ENCODE results near the gene UBTD2. TPM values are rescaled to one million over a fixed set of nuclear protein-coding genes. Genes with fewer than 3 reads are reported as not detected.

The UBTD2 gene
- total RNA-seq, 2 donors from 2014 or later: 6.6 to 12.4 TPM

DNA sequence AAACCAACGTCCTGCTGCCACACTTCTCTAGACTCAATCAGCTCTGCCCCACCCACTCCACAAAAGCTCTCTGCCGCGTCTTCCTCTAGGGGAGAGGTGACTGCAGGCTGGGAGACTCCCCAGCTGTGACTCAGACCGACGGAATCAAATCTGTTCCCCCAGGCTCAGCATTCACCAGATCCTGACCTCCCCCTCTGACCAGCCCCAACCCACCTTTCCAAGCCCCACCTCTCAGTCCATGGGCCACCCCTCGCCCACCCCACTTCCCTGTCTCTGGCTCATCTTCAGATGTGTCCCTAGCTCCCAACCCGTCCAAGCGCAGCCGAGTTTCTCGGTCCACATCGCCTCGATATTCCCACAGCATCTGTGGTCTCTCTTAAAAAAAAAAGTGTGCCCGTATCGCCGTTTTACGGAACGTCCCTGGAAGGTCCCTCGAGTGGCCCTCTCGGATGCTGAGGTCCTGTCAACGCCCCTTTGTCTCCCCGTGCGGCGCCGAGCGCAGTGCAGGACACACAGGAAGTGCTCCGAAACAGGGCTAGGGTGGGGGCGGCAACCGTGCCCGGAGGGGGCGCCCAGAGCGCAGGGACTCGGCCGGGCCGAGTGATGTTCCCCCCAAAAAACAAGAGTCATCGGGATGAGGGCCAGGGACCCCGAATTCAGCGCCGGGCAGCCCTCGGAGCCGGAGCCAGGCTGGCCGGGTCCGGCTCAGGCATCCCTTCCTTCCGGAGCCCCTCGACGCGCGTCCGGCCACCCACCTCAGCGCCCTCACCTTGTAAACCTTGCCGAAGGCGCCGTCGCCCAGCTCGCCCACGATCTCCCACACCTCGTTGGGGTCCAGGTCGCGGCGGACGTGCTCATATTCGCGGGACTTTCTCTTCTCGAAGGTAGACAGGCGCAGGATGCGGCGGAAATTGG, 96.2 kb downstream of the UBTD2 start:
- Histone ChIP-seq H3K9me3 (no peaks in the 10 kb centered on the region), H3K36me3 (no peaks in the 10 kb centered on the region), H3K4me1 (peaks cover 0 to 29% of the 10 kb centered on the region in 2 donors), H3K27ac (peak overlapping the region; percentile 89 to 93), H3K4me3 (peak overlapping the region; percentile 77 to 82), H3K27me3 (no peaks in the 10 kb centered on the region)
- peak; percentile 77 for DNase-seq (ENCODE audit: low spot score)
- TF ChIP-seq, protein P1, sequence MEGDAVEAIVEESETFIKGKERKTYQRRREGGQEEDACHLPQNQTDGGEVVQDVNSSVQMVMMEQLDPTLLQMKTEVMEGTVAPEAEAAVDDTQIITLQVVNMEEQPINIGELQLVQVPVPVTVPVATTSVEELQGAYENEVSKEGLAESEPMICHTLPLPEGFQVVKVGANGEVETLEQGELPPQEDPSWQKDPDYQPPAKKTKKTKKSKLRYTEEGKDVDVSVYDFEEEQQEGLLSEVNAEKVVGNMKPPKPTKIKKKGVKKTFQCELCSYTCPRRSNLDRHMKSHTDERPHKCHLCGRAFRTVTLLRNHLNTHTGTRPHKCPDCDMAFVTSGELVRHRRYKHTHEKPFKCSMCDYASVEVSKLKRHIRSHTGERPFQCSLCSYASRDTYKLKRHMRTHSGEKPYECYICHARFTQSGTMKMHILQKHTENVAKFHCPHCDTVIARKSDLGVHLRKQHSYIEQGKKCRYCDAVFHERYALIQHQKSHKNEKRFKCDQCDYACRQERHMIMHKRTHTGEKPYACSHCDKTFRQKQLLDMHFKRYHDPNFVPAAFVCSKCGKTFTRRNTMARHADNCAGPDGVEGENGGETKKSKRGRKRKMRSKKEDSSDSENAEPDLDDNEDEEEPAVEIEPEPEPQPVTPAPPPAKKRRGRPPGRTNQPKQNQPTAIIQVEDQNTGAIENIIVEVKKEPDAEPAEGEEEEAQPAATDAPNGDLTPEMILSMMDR (IDR thresholded peaks at IDR 0.05): no peak

DNA sequence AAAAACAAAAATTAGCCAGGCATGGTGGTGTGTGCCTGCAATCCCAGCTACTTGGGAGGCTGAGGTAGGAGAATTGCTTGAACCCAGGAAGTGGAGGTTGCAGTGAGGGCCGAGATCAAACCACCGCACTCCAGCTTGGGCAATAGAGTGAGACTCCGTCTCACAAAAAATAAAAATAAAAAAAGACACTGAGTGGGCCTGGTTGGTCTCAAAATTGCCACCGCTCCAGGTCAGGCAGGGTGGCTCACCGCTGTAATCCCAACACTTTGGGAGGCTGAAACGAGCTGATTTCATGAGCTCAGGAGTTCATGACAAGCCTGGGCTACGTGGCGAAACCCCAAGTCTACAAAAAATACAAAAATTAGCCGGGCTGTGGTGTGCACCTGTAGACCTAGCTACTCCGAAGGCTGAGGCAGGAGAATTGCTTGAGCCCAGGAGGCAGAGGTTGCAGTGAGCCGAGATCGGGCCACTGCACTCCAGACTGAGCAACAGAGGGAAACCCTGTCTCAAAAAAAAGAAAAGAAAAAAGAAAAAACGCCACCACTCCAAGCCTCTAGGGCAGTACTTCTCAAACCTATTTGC, 97.4 kb downstream of the UBTD2 start:
- H3K4me1 ChIP-seq: peaks cover 0 to 29% of the 10 kb centered on the region in 2 donors
- peak overlapping the region; percentile 77 to 82 for H3K4me3 ChIP-seq
- TF ChIP-seq, protein P1 (IDR thresholded peaks at IDR 0.05): no peak
- no peak for DNase-seq (ENCODE audit: low spot score)
- H3K27me3 ChIP-seq: no peaks in the 10 kb centered on the region
- no peaks in the 10 kb centered on the region for H3K9me3 ChIP-seq
- peak overlapping the region; percentile 89 to 93 for H3K27ac ChIP-seq
- H3K36me3 ChIP-seq: no peaks in the 10 kb centered on the region

DNA sequence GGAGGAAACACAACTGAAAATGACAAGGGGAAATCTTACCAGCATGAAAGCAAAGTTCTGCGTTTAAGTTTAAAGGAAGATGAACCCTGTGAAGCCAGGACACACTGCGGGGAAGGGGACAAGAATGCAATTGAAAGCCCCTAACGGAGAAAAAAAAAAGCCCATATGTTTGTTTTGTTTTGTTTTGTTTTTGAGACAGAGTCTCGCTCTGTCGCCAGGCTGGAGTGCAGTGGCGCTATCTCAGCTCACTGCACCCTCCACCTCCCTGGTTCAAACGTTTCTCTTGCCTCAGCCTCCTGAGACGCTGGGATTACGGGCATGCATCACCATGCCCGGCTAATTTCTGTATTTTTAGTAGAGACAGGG, 98.5 kb downstream of the UBTD2 start:
- H3K36me3 ChIP-seq: no peaks in the 10 kb centered on the region
- TF ChIP-seq, protein P1 (IDR thresholded peaks at IDR 0.05): no peak
- H3K4me3 ChIP-seq: no peak overlapping the region
- H3K27me3 ChIP-seq: no peaks in the 10 kb centered on the region
- H3K27ac ChIP-seq: peak overlapping the region in 1 of 2 donors; percentile 30
- H3K4me1 ChIP-seq: peaks cover 0 to 38% of the 10 kb centered on the region in 2 donors
- no peak for DNase-seq (ENCODE audit: low spot score)
- H3K9me3 ChIP-seq: no peaks in the 10 kb centered on the region

DNA sequence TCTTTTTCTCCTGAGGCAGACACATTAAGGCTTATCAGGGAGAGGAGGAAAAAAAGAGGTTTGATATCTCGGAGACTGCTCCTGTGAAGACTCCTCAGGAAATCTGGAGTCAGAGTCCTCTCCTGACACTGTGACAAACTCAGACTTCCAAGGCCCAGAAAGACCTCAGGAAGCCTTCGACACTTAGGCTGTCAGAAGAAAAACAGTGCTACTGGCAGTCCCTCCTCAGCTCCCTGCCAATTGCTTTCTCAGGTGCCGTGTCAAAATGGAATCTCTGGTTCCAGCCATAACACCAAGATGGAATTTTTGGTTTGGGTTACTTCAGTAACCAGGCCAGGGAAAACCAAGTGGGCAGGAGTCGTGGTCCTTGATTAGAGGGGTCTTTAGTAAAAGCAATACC, 99.7 kb downstream of the UBTD2 start:
- H3K27me3 ChIP-seq: no peaks in the 10 kb centered on the region
- no peak overlapping the region for H3K27ac ChIP-seq
- H3K36me3 ChIP-seq: no peaks in the 10 kb centered on the region
- peaks cover 0 to 42% of the 10 kb centered on the region in 2 donors for H3K4me1 ChIP-seq
- no peak for DNase-seq (ENCODE audit: low spot score)
- no peak overlapping the region for H3K4me3 ChIP-seq
- no peaks in the 10 kb centered on the region for H3K9me3 ChIP-seq
- TF ChIP-seq, protein P1 (IDR thresholded peaks at IDR 0.05): no peak

DNA sequence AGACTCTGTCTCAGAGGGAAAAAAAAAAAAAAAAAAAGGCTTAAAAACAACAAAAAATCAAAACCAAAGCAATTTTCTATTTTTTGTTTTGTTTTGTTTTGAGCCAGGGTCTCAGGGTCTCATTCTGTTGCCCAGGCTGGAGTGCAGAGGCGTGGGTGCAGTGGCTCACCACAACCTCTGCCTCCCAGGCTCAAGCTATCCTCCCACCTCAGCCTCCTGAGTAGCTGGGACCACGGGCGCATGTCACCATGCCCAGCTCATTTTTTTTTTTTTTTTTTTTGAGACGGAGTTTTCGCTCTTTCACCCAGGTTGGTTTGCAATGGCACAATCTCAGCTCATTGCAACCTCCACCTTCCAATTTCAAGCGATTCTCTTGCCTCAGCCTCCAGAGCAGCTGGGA, 101.3 kb downstream of the UBTD2 start:
- H3K27me3 ChIP-seq: no peaks in the 10 kb centered on the region
- no peak for DNase-seq (ENCODE audit: low spot score)
- H3K4me3 ChIP-seq: no peak overlapping the region
- H3K4me1 ChIP-seq: peaks cover 0 to 49% of the 10 kb centered on the region in 2 donors
- H3K36me3 ChIP-seq: no peaks in the 10 kb centered on the region
- H3K27ac ChIP-seq: no peak overlapping the region
- TF ChIP-seq, protein P1 (IDR thresholded peaks at IDR 0.05): no peak
- H3K9me3 ChIP-seq: no peaks in the 10 kb centered on the region
